Heart left ventricle (tissue), 16 donors: ENCODE results near the gene MIXL1. TPM values are rescaled to one million over a fixed set of nuclear protein-coding genes. Genes with fewer than 3 reads are reported as not detected.

ENCODE experiments used
- ATAC-seq, 4 donors: fragments of 200-7000 bp; cut with Tn5 transposase; one replicate each; pipeline ENCODE4 v1.9.1; 2020 to 2022; ENCODE audit warnings: moderate library complexity in 4 of 4, mild to moderate bottlenecking in 3 of 4, moderate number of reproducible peaks in 1 of 4
- DNase-seq, 5 donors: peaks; one replicate each; pipeline ENCODE4 v3.0.0-alpha.2; 2020
- H3K27ac ChIP-seq, 12 donors: fragments of 200-600 bp; sonication (generic) in 4 of 12; one replicate each; pipeline versions ENCODE4 v1.5.0 to v1.8.0; 2016 to 2022; ENCODE audit warnings: mild to moderate bottlenecking in 2 of 12
- H3K27me3 ChIP-seq, 9 donors: fragments of 200-600 bp; sonication (generic) in 2 of 9; one replicate each; pipeline versions ENCODE4 v1.5.1 to v1.8.0; 2016 to 2022; ENCODE audit warnings: mild to moderate bottlenecking in 3 of 9
- H3K36me3 ChIP-seq, 9 donors: fragments of 200-600 bp; sonication (generic) in 2 of 9; one replicate each; pipeline versions ENCODE4 v1.5.0 to v1.8.0; 2018 to 2022; ENCODE audit warnings: mild to moderate bottlenecking in 2 of 9
- H3K4me1 ChIP-seq, 12 donors: fragments of 200-600 bp; sonication (generic) in 4 of 12; one replicate each; pipeline versions ENCODE4 v1.5.0 to v1.8.0; 2016 to 2022; ENCODE audit warnings: mild to moderate bottlenecking in 3 of 12
- H3K4me3 ChIP-seq, 12 donors: fragments of 200-600 bp; sonication (generic) in 4 of 12; one replicate each; pipeline versions ENCODE4 v1.5.0 to v1.8.0; 2017 to 2022; ENCODE audit warnings: mild to moderate bottlenecking in 9 of 12, moderate library complexity in 4 of 12
- H3K9me3 ChIP-seq, 12 donors: fragments of 200-600 bp; sonication (generic) in 4 of 12; one replicate each; pipeline versions ENCODE4 v1.5.0 to v1.8.0; 2016 to 2022; ENCODE audit warnings: mild to moderate bottlenecking in 1 of 12
- CTCF ChIP-seq, 12 donors: fragments of 200-600 bp; sonication (generic) in 4 of 12; IDR thresholded peaks; one replicate each; pipeline versions ENCODE4 v1.5.0 to v1.8.0; 2018 to 2022; ENCODE audit warnings: antibody characterized with exemption in 12 of 12, mild to moderate bottlenecking in 5 of 12
- POLR2A ChIP-seq, 2 donors: fragments of 450-650 bp; IDR thresholded peaks; one replicate each; pipeline ENCODE4 v1.6.1; 2017; ENCODE audit warnings: antibody characterized with exemption in 2 of 2, mild to moderate bottlenecking in 2 of 2, moderate library complexity in 2 of 2
- WGBS, 4 donors: extraction: QIAGEN DNeasy Blood & Tissue Kit in 2 of 4; methylation state at CpG; one replicate each; pipeline versions ENCODE4 v1.1.5 to v1.1.7; 2013 to 2018; 5-methylcytosine and 5-hydroxymethylcytosine counted together
- intact Hi-C, 10 donors: fragments of 100-400 bp; cut with DNase I; formaldehyde crosslinking; loops; one replicate each; pipeline versions ENCODE4 v1.11.1 to v1.14.2; 2022
- polyA plus RNA-seq, 2 donors: library from polyadenylated mRNA; stranded (reverse); fragments of 200-250 nt; gene quantifications; one replicate each; pipeline ENCODE4 v1.2.3, GENCODE V29; 2013
- total RNA-seq, 9 donors: library from RNA; depleted of rRNA in 2 of 9; stranded (reverse); fragments of >200 nt in 2 of 9; fragmentation: NEBNext Ultra II Directional in 3 of 9; extraction: Animal tissue kit (Norgen Biotek cat#: 25700) in 3 of 9; gene quantifications; one replicate each; pipeline versions ENCODE4 v1.1.0 to v1.2.4, GENCODE V29; 2016 to 2023
- donor health status: ischemic (EF 13 %, LVEDD 7.1; RV severe dilation, severe dysfunction).
- donor health status: healthy with polysubstance abuse.
- donor health status: DM: no; HTN: yes; CAD: no.
- donor health status: DM: no; HTN: no; CAD: no.
- donor health status: ischemic (EF 25% LVEDD 6.9; RV normal size, moderate dysfunction).
- donor health status: ischemic (EF 25% LVEDD 5.7; RV mildly dilated, moderate dysfunction).
- donor health status: healthy.
- donor health status: DM: yes; HTN: yes; CAD: no.
- donor health status: ischemic (EF 35%, LVEDD 5.7; RV mildly dilated, moderate dysfunction).
- donor health status: nonischemic (EF 11% LVEDD 7.7; RV severe dilation, severe dysfunction).
- donor health status: DM: yes; HTN: yes; CAD: no.
- donor health status: PGD.
- donor health status: ischemic (EF 29% LVEDD 5.4; RV normal size, mild dysfunction).
- donor health status: nonischemic (EF 23%, LVEDD 6.1; RV moderate dilation, normal function).

The MIXL1 gene
- total and polyA plus RNA-seq, 11 donors, result 0.06 to 0.84 (median 0.32) TPM; not detected in 8

GRCh38 chr1:226212545-226212944 lies 10.9 kb upstream of the MIXL1 start:
- H3K4me3 ChIP-seq, result no peak overlapping the region
- no peak for TF ChIP-seq CTCF (IDR thresholded peaks at IDR 0.05)
- no peak for TF ChIP-seq POLR2A (IDR thresholded peaks at IDR 0.05)

DNA sequence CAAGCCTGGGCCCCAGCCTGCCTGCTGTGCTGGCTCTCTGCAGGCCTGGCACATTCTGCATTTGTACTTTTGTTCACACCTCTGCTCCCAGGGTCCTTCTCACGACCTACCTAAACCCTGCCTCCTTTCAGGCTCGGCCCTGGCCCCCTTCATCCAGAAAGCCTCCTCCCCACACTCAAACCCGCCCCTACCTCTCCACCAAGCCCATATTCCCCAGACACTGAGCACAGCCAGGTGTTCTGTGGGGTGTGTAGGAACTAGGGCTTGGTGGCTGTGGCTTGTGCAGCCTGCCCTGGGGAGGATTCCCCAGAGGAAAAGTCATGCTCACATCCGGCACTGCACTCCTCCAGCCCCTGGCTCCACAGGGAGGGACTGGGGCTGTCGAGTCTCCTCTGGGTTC lies 8.2 kb upstream of the MIXL1 start:
- H3K9me3 ChIP-seq, result no peaks in the 10 kb centered on the region
- no peaks in the 10 kb centered on the region for H3K27me3 ChIP-seq
- no peaks in the 10 kb centered on the region for H3K4me1 ChIP-seq
- no peak for TF ChIP-seq POLR2A (IDR thresholded peaks at IDR 0.05)
- no peak for TF ChIP-seq CTCF (IDR thresholded peaks at IDR 0.05)
- H3K27ac ChIP-seq, result no peak overlapping the region
- no peaks in the 10 kb centered on the region for H3K36me3 ChIP-seq
- ATAC-seq (no peak), DNase-seq (no peak)
- WGBS, 4 donors, result 60 to 77% (median 64%) methylated on average over 5 of the region's 5 CpGs
- H3K4me3 ChIP-seq, result no peak overlapping the region
- intact Hi-C loops, result no loop called here

More at GRCh38 chr1:226212545-226212944, 10.9 kb upstream of the MIXL1 start:
- H3K4me1 ChIP-seq, result no peaks in the 10 kb centered on the region
- DNase-seq (no peak), ATAC-seq (no peak)
- H3K36me3 ChIP-seq, result no peaks in the 10 kb centered on the region
- 86 to 93% (median 87%) methylated on average over 8 of the region's 8 CpGs for WGBS, 4 donors
- intact Hi-C loops, result no loop called here
- H3K27me3 ChIP-seq, result no peaks in the 10 kb centered on the region
- H3K9me3 ChIP-seq, result no peaks in the 10 kb centered on the region
- H3K27ac ChIP-seq, result no peak overlapping the region

- DNase-seq (no peak), ATAC-seq (no peak)
- Histone ChIP-seq H3K4me1 (no peaks in the 10 kb centered on the region), H3K27ac (no peak overlapping the region), H3K4me3 (no peak overlapping the region), H3K27me3 (no peaks in the 10 kb centered on the region), H3K36me3 (no peaks in the 10 kb centered on the region), H3K9me3 (no peaks in the 10 kb centered on the region)
- intact Hi-C loops, result no loop called here
- TF ChIP-seq CTCF (IDR thresholded peaks at IDR 0.05), result no peak
- no peak for TF ChIP-seq POLR2A (IDR thresholded peaks at IDR 0.05)
- 58 to 72% (median 66%) methylated on average over 5 of the region's 5 CpGs for WGBS, 4 donors
These were observed 7.4 kb upstream of the MIXL1 start for GRCh38 chr1:226216056-226216455.

GRCh38 chr1:226217273-226217672 lies 6.2 kb upstream of the MIXL1 start:
- H3K9me3 ChIP-seq, result no peaks in the 10 kb centered on the region
- intact Hi-C loops, result no loop called here
- H3K36me3 ChIP-seq, result no peaks in the 10 kb centered on the region
- no peak for TF ChIP-seq POLR2A (IDR thresholded peaks at IDR 0.05)
- no peak for TF ChIP-seq CTCF (IDR thresholded peaks at IDR 0.05)
- no peaks in the 10 kb centered on the region for H3K27me3 ChIP-seq
- no peak overlapping the region for H3K27ac ChIP-seq
- ATAC-seq (no peak), DNase-seq (no peak)
- H3K4me1 ChIP-seq, result no peaks in the 10 kb centered on the region
- no peak overlapping the region for H3K4me3 ChIP-seq
- WGBS, 4 donors, result 69 to 72% (median 71%) methylated on average over 10 of the region's 10 CpGs
